ENCODE results near the gene BPIFB6.
"Not testable (repeated sequence)": the region's sequence is repeated elsewhere in the genome, so short reads cannot be mapped to it uniquely, and the experiment has no call there.

Gene BPIFB6

GRCh38 chr20:33032555-33032954 lies 1.1 kb downstream of the BPIFB6 start:
- DNase-seq, result no peak

GRCh38 chr20:33033381-33033780 lies 1.9 kb downstream of the BPIFB6 start:
- no peak for DNase-seq

- no peak for DNase-seq
These were observed 2.7 kb downstream of the BPIFB6 start for GRCh38 chr20:33034115-33034514.

- no peak for DNase-seq
These were observed 3.5 kb downstream of the BPIFB6 start for GRCh38 chr20:33034901-33035492.

- no peak for DNase-seq
These were observed 6.0 kb downstream of the BPIFB6 start for GRCh38 chr20:33037456-33037855.

GRCh38 chr20:33038243-33038642 lies 6.8 kb downstream of the BPIFB6 start:
- no peak for DNase-seq

GRCh38 chr20:33042430-33042829 lies 11.0 kb downstream of the BPIFB6 start:
- no peak for DNase-seq

GRCh38 chr20:33042983-33043730 lies 11.7 kb downstream of the BPIFB6 start:
- DNase-seq, result no peak

- no peak for DNase-seq
These were observed 12.3 kb downstream of the BPIFB6 start for GRCh38 chr20:33043731-33044181.

- not testable (repeated sequence) for DNase-seq
These were observed 13.8 kb downstream of the BPIFB6 start for GRCh38 chr20:33045129-33045721.

GRCh38 chr20:33046412-33046811 lies 15.0 kb downstream of the BPIFB6 start:
- no peak for DNase-seq

GRCh38 chr20:33051333-33051732 lies 19.9 kb downstream of the BPIFB6 start:
- no peak for DNase-seq

- no peak for DNase-seq
These were observed 22.1 kb downstream of the BPIFB6 start, which contains the start of gene BPIFB3 for GRCh38 chr20:33053291-33054106. TSS of gene BPIFB3 (plus strand) at chr20:33053903. CDS start at chr20:33055436, 1,533 bp downstream.

- DNase-seq, result no peak
These were observed 22.9 kb downstream of the BPIFB6 start for GRCh38 chr20:33054381-33054780.

- DNase-seq, result no peak
These were observed 23.3 kb downstream of the BPIFB6 start for GRCh38 chr20:33054791-33055190.

GRCh38 chr20:33059136-33059535 lies 27.7 kb downstream of the BPIFB6 start:
- no peak for DNase-seq

- no peak for DNase-seq
These were observed 28.4 kb downstream of the BPIFB6 start for GRCh38 chr20:33059741-33060390.

GRCh38 chr20:33061658-33062028 lies 30.2 kb downstream of the BPIFB6 start:
- no peak for DNase-seq

- no peak for DNase-seq
These were observed 30.8 kb downstream of the BPIFB6 start for GRCh38 chr20:33062105-33062824.

- DNase-seq, result no peak
These were observed 31.3 kb downstream of the BPIFB6 start for GRCh38 chr20:33062825-33063149.

- no peak for DNase-seq
These were observed 31.8 kb downstream of the BPIFB6 start for GRCh38 chr20:33063271-33063670.

Measured in activated CD4-positive, alpha-beta T cell treated with anti-CD3 and anti-CD28 coated beads, Interleukin-2, amount 50 U/mL, for 1 hour (primary cell).